HEK293 (cell line): ENCODE results near the gene VCL.

Experiments
- GLI4 ChIP-seq: fragments of 450-650 bp; formaldehyde crosslinking; IDR thresholded peaks from 2 replicates; pipeline ENCODE4 v1.5.1; 2016; ENCODE audit warnings: missing biosample characterization, missing genetic modification characterization
- ZNF777 ChIP-seq: fragments of 450-650 bp; formaldehyde crosslinking; IDR thresholded peaks from 2 replicates; pipeline ENCODE4 v1.5.1; 2017; ENCODE audit warnings: missing biosample characterization, missing genetic modification characterization, borderline replicate concordance
- TF ChIP-seq, protein P1 (sequence below): sonication (generic); formaldehyde crosslinking; IDR thresholded peaks from 2 replicates; pipeline ENCODE4 v1.8.1; 2022; ENCODE audit warnings: mild to moderate bottlenecking, moderate library complexity, missing genetic modification reagents

DNA sequence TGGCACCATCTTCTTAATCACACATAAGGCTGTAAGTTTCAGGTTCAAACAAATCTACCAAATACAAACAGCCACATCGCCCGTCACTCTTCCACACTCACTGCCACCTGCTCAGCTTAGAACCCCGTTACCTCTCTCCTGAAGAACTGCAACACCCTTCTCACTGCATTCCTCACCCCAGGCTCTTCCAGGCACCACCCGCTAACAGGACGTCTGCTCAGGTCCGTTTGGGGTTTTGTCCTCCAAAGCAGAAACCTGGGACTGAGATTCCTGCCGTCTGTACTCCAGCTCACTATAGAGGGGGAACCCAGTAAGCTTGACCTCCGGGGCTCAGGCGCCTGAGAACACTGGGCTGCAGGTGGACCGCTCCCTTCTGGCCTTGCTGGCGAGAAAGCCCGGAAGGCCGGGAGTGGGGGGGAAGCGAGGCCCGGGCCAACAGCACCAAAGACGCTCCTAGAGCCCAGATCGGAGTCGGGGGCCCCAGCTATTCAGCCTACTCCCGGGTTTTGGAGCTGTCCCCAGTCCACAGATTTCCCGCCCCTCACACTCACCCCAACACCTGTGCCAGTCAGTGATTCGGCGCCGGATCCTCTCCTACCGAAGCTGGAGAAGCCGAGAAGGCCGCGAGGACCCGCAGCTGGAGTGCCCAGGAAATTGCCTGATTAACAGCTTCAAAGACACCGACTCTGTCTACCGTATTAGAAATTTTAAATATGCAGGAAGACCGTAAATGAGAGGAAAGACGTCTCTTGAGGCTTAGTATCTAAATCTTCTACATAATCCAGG lies 152.5 kb downstream of the VCL start, which contains the start of gene AP3M1:
- no peak; the same call in 1 of the 2 replicates for TF ChIP-seq ZNF777
- TF ChIP-seq GLI4 (tag by site-specific recombination): no peak
- TF ChIP-seq, protein P1, sequence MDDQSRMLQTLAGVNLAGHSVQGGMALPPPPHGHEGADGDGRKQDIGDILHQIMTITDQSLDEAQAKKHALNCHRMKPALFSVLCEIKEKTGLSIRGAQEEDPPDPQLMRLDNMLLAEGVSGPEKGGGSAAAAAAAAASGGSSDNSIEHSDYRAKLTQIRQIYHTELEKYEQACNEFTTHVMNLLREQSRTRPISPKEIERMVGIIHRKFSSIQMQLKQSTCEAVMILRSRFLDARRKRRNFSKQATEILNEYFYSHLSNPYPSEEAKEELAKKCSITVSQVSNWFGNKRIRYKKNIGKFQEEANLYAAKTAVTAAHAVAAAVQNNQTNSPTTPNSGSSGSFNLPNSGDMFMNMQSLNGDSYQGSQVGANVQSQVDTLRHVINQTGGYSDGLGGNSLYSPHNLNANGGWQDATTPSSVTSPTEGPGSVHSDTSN (CRISPR knock-in tag): no peak
